Stimulated activated CD8-positive, alpha-beta memory T cell treated with anti-CD3 and anti-CD28 coated beads, Interleukin-4, amount 100 ng/mL, for 24 hours (primary cell): ENCODE measurements around the gene LGR5.
"Not testable (repeated sequence)": the region's sequence is repeated elsewhere in the genome, so short reads cannot be mapped to it uniquely, and the experiment has no call there.

Experiments
- DNase-seq: peaks from one replicate; pipeline ENCODE4 v3.0.0-alpha.2; 2020; ENCODE audit warnings: low read depth

LGR5 gene

DNA sequence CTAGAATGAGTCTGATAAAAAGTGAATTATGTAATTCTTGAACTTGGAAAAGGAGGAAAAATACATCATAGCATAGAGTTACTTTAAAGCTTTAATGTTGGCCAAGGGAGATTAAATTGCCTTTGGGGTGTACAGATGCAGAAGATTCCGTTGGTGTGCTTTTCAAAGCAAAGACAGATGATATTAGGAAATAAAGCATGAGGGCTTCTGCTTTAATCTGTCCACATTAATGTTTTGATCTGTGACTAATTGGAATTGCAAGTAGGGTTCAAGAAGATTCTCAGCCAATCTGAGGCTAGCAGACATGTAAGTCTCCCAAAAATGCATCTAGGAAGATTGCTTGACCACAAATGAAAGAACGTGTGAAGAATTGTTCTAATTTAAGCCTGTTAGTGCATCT is 35.2 kb downstream of the LGR5 start:
- no peak for DNase-seq

DNA sequence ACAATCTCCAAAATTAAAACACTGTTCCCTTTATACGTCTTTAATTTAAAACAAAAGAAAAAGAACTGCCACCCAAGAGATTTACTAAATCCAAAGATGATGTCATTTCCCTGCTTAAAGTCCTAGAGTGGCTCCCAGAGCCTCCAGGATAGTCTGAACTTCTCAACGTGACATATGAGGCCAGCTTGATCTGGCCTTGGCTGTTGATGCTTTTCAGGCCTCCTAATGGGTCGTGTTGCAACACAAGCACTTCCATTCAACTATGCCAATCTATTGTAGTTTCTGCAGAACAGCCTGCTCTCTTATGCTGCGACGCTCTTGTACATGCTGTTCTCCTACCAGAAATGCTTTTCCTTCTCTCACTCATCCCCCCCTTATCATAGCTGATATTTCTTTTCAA is 35.7 kb downstream of the LGR5 start:
- DNase-seq, result no peak

DNA sequence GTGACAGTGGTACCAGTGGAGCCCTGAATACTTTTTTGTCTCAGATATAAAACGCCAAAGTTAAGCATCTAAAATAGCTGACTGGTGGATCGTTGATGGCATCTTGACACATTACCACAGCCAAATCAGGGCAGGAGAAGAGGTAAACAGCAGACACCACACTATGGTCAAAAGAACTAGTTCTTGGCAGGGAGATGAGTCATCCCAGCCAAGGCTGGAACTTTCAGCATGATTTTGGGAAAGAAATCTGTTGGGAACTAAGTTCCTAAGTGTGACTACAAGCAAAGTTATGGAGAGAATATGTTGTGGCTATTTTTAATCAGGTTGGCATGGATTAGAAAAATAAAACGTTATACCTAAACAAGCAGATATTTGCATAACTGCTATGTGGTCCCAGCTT is 36.9 kb downstream of the LGR5 start:
- DNase-seq, result no peak

DNA sequence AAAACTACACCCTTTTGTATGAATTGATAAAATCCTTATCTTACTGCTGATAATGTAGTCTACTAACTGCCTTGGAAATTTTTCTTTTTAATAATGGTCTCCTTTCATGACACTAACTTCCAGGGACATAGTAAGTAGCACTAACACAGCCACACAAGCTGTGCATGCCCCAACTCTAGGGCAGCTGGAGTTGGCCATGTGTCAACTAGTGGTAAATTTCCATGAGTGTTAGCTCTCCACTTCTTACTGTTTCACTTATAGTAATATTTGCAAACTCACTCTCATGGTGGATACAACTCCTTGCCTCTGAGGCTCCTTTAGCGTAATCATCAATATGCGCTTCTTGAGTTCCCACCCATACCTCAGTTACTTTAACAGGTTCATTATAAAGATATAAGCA is 38.0 kb downstream of the LGR5 start:
- DNase-seq, result no peak

DNA sequence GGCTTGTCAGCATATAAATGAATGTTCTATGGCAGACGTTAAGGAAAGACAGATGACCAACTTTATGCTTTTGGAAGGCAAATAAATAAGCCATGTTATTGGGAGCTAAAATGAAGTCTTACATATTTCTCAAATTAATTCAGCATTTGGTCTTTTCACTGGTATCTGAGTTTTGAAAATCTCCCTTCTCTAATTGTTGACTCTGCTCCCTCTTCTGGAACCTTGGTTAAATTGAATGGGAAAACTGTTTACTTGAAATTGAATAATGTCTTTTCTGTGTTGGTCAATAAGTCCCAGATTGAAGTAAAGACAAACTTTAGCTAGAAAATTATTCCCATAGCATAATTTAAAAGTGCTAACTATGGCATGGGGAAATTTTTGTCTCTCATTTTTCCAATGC is 38.7 kb downstream of the LGR5 start:
- DNase-seq, result no peak

DNA sequence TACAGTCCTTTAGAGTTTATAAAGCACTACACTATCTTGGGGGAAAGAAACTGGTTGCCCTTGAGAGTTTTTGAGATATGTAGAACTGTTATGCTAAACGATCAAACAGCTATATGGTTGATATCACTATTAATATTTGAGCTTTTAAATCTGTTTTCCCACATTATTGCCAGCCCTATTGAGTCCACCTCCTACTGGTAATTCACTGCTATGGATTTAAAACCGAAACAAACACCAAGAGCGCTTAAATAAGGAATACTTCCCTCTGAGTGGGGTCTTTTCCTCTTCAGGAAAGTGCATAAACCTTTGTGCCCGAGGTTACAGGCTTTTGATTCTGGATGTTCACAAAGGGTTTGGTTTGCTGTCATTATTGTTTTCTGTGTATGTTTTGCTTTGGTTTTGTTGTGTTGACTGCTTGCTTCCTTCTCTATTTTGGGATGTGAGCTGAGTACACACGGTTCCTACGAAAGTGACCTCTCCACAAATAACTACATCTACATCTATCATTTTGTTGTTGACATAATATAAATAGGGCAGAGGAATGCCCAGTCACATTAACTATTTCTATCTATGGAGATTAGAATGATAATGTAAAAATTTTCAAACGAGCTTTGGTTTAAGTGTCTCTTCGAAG is 44.8 kb downstream of the LGR5 start:
- no peak for DNase-seq

DNA sequence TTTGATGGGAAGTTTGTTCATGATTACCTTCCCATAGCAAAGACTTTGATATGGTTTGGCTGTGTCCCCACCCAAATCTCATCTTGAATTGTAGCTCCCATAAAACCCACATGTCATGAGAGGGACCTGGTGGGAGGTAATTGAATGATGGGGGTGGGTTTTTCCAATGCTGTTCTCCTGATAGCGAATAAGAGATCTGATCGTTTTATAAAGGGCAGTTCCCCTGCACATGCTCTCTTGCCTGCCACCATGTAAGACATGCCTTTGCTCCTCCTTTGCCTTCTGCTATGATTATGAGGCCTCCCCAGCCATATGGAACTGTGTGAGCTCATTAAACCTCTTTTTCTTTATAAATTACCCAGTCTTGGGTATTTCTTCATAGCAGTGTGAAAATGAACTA is 51.2 kb downstream of the LGR5 start:
- DNase-seq, result not testable (repeated sequence)

DNA sequence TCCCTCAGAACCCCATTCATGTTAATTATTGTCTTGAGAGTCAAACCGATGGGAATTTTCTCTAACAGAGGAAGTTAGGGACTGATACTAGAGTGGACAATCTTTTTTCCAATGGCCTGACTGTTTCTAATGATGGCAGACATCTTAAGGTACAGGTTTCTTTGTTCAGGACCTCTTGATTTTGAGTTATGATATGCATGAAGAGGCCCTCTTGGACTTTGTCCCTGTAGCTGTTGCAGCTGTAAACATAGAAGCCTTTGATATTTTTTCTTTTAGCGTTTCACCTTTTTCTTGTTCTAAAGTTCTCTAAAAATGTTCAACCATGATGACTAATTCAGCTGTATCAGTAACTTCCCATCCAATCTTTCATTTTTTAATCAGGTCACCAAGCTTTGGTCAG is 53.0 kb downstream of the LGR5 start:
- DNase-seq, result no peak

DNA sequence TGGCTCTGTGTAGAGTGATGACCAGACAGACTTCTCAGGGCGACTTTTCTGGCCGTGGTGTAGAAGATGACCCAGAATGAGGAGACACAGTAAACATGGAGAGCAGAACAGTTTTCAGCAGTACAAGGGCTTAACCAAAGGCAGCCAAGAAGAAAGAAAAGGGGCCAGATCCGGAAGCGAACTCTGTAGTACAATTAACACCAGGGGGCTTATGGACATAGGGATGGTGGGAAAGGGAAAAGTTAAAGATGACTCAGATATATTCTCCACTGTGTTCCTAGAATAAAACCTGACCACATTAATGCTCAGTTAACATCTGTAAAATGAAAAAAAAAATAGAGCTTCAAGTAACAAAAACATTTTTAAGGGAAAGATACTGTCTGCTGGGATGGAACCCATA is 60.2 kb downstream of the LGR5 start:
- no peak for DNase-seq

DNA sequence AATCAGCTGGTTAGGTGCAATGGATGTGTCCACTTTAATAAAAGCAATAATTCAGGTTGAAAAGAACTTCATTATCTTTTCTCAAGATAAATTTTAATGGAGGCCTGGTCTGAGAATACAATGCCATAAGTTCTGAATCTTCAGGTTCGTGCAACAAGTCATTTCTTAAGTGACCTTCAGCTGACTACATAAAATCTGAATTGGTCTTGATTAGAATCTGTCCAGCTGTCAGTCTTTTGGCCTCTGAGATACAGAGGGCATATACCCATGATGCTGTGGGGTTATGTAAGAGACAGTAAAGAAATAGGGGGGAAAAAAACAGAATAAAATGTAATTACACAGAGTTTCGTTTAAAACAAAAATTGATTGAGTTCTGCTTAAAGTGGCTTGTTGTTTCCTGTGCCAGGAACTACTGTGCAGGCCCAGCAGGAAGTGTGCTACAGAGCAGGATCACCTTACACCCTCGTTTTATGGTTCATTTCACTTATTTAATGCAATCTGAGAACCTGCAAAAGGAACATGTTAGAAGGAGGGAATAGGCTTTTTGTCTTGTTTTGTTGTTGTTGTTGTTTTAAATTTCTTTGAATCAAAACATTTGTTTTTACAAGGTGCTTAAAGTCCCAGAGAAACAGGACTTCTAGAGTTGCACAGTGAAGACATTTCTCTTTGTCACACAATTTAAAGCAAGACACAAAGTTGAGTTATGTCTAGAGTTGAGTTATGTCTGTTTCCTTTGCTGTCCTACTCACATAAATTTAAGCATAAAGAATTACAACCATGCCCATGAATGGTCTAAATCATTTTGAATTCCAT is 64.2 kb downstream of the LGR5 start:
- DNase-seq, result no peak

DNA sequence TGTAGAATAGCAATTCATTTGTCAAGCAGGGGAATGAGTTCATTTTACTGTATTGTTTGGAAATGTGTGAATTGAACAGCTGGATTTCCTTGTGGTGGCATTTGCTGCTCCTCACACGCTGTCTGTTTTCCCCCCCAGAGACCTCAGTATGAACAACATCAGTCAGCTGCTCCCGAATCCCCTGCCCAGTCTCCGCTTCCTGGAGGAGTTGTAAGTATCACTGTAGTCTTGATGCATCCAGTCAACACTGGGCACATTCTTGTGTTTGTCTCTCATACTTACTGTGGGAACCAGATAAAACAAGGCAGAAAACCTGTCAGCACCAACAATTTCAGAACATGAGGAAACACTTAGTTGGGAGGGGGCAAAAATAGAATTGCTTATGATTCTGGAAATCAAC is 64.9 kb downstream of the LGR5 start:
- no peak for DNase-seq

DNA sequence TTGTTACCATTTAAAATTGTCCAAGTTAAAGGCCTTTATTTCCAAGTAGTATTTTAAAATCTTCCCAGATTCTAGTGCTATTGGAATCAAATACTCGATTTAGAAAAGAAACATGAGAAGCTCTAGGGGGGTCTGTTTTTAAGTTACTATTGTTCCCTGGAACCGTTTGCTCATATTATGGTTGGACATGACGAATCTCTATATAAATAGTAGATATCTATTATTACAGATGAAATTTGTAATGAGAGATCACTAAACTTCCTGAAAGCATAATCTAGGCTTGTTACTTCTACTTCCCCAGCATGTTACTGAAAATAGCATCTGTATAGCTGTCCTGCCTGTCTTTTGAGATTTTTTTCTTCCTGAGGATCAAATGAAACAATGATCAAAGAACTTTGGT is 70.1 kb downstream of the LGR5 start:
- no peak for DNase-seq

DNA sequence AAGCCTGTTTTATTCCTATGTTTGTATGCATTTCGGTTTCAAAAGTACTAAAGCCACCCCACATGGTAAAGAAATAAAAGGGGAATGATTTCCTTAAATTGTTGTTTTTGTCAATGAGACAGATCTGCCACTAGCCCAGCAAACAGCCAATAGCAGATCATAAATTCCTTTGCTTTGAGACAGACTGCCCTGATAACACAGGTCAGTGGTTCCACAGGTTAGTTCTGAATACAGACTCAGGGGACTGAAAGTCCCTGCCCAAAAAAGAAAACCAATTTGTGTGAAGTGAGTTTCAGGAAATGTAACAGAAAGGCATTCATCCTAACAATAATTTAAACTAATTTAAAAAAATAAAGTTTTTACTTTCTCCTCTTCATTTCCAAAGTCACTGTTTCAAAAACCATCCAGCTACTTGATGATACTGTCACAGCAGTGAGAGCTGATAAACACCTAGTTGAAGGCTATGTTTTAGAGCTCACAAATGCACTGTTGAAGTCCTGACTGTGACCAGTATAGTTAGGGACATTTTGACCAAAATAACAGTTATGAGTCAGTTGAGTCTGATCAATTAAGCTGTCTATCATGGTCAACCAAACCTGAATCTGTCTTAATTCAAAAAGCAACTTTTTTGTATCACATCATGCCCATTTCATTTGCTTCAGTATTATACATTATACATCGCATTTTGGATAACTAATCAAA is 77.7 kb downstream of the LGR5 start:
- no peak for DNase-seq

DNA sequence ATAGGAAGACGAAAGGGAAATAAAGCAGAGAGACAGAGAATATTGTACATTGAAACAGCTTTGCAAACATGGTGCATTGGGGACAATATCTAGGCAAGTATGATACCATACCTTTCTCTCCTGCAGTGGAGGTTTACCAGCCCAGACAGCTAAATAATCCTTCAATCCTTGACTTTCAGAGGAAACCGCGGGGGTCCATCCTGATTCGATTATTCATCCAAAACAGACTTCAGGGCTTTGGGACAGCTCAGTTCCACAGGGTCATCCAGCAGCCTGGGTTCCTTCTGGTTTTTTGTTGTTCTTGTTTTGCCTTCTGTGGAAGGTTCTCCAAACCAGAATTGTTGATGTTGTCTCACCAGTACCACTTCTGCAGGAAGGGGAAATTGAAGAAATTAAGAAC is 81.5 kb downstream of the LGR5 start:
- DNase-seq, result no peak

DNA sequence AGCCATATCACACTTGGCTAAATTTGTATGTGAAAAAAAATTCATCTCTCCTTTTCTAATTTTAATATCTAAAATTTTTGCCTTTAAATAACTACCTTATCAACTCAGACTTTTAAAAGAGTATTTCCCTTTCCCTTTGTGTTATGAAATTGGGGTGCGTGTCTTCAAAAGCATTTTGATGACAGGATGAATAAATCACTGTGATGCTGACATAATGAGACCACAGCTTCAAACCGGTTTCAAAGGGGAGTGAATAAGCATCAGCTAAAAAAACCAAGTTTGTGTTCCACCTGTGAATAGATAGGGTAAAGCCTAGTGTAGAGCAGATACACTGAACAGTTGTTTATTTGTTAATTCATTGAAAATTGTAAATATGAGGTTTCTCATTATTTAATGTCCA is 85.0 kb downstream of the LGR5 start:
- no peak for DNase-seq

DNA sequence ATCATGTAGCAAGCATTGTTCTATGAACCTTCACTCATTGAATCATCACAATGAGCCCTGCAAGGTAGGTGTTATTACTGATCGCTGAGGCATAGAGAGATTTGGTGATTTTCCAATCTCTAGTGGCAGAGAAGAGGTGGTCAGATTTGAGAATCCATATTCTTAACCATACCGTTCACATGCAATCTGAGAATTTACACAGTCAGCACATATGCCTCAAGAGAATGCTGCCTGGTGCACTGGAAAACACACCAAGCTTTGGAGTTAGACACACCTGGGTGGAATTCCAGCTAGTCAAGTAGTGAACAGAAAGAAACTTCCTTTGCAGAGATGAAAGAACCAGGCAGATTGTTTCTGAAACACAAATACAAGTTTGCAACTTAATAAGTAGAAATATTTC is 94.1 kb downstream of the LGR5 start:
- no peak for DNase-seq

DNA sequence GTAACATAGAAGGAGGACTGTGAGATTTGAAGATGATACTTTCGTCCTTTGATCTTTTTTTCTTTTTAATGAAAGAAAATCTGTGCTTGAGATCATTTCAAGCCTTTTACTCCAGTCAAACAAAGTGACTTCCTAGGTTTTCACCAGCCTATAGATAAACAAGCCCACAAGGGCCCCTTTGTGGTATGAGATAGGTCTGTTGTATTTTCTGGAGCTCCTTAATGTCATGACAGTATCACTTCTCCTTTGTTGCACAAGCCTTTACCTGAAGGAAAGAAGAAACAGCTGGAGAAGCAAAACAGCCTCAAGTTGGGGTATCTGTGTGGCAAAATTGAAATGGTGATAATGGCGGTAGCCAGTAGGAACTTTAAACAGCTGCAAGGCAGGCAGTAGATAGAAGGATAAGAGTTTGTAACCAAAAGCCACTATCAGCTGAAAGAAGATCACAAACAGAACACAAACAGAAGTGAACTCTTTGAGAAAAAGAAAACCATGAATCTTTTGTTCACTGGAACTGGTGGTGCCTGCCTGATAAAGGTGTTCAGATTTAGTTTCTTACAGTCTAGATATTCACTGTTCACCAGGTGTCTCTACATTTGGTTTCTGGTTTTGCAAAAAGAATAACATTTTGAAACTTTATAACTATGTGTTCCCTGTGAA is 96.8 kb downstream of the LGR5 start:
- DNase-seq, result no peak

DNA sequence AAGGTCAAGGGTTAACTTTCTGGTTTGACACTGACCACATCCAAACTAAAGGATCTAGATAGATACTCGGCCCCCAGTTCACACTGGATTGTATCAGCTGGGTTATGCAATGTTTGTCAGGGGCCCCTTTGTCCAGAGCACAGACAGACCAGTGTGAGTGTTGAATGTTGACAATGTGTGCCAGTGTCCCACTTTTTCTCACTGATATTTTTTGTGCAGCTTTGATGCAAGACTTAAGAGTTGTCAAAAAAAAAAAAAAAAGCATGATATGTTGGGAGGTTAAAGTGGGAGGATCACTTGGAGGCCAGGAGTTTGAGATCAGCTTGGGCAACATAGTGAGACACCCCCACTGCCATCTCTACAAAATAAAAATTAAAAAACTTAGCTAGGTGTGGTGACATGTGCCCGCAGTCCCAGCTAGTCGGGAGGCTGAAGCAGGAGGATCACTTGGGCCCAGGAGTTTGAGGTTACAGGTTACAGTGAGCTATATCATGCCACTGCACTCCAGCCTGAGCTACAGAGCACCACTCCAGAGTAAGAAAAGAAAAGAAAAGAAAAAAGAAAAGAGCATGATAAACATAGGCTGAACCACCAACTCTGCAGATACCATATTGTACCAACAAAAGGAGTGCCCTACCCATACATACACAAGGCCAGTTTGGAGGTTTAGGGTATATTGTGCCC is 97.5 kb downstream of the LGR5 start:
- no peak for DNase-seq

DNA sequence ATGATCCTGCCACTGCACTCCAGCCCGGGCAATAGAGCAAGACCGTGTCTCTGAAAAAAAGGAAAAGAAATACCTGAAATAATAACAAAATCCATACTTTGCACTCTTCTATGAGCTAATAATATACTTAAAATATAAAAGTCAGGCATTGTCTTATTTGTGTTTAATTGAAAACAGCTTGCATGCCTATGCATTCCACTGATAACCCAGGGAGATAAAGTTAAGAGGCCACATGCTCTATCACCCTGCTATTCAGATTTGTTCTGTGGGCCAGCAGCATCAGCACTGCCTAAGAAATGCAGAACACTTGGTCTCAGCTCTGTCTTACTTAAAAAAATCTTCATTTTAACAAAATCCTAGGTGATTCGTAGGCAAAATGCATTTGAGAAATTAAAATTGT is 99.2 kb downstream of the LGR5 start:
- no peak for DNase-seq

DNA sequence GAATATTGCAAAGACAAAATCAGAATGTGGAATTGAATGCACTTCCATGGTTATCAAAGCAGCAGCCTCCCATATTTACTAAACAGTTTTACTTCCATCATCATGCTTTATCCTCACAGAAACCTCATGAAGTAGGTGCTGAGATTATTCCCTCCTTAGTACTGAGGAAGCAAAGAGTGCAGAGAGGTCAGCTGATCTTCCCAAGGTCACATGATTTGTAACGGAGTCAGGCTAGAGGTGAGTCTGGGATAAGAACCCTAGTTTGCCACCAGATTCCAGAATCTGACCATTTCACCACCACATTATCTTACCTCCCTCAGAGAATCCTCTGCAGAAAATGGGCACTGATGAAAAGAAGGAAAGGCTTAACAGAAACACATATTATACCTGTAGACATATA is 102.0 kb downstream of the LGR5 start:
- DNase-seq, result no peak

DNA sequence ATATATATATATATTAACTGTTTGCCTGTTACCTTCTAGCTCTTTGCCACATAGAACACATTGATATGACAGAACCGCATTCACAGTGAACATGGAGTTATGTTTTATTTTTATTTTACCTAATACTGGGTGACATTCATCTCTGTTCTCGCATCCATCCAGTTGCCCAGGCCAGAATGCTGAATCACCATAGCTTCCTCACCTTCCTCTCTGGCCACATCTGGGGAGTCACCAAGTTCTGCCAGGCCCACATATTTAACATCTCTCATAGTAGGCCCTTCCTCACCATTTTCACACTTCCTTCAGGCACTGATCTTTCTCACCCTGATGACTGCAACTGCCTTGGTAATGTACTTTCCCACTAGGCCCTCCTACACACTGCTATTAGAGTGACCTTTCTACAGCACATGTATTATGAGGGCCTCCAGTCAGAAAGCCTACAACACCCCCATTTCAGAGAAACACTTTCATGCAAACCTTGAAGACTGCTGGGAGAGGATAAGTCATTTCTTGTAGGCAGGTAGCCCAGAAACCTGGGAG is 106.8 kb downstream of the LGR5 start:
- no peak for DNase-seq

DNA sequence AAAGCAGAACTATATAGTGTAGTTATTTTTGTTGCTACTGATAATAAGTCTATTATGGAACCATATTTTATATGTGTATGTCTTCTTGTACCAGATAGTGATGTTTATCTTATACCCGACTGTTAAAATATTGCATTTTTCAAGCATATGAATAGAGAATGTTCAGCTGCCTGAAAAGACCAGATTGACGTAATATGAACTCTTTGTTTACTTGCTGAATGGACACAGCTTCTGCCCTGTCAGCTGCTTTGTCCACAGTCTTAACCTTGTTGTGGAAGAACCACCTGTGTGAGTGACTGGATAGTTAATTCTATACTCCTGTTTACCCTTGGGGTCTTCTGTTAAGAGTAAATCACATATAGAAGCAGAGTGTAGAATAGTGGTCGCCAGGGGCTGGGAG is 109.3 kb downstream of the LGR5 start:
- no peak for DNase-seq
